Activated T-helper 9 cell treated with anti-CD3 and anti-CD28 coated beads, Interleukin-2, amount 50 U/mL, for 16 hours (primary cell): ENCODE results near the gene UGT1A5.
"Not testable (repeated sequence)": the region's sequence is repeated elsewhere in the genome, so short reads cannot be mapped to it uniquely, and the experiment has no call there.

Experiments used
- DNase-seq: peaks from one replicate; pipeline ENCODE4 v3.0.0-alpha.2; 2020; ENCODE audit warnings: low read depth

The UGT1A5 gene

GRCh38 chr2:233746475-233747282 is 34.0 kb downstream of the UGT1A5 start:
- no peak for DNase-seq

GRCh38 chr2:233747283-233747544 is 34.5 kb downstream of the UGT1A5 start:
- no peak for DNase-seq

- DNase-seq: not testable (repeated sequence)
Measured at GRCh38 chr2:233750689-233751088, 38.0 kb downstream of the UGT1A5 start.

DNA sequence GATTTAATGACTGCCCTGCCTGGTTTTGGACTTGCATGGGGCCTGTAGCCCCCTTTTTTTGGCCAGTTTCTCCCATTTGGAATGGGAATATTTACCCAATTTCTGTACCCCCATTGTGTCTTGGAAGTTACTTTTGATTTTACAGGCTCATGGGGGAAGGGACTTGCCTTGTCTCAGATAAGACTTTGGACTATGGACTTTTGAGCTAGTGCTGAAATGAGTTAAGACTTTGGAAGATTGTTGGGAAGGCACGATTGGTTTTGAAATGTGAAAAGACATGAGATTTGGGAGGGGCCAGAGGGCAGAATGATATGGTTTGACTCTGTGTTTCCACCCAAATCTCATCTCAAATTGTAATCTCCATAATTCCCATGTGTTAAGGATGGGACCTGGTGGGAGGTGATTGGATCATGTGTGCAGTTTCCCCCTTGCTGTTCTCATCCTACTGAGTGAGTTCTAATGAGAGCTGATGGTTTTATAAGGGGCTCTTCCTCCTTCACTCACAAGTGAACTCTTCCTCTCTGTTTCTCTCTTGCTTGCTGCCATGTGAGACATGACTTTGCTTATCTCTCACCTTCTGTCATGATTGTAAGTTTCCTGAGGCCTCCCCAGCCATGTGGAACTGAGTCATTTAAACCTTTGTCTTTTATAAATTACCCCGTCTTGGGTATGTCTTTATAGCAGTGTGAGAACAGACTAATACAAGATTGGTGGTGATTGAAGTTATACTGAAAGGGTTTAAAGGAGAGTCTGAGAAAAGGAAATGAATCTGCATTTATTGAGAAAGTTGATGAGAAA is 38.7 kb downstream of the UGT1A5 start:
- not testable (repeated sequence) for DNase-seq

DNA sequence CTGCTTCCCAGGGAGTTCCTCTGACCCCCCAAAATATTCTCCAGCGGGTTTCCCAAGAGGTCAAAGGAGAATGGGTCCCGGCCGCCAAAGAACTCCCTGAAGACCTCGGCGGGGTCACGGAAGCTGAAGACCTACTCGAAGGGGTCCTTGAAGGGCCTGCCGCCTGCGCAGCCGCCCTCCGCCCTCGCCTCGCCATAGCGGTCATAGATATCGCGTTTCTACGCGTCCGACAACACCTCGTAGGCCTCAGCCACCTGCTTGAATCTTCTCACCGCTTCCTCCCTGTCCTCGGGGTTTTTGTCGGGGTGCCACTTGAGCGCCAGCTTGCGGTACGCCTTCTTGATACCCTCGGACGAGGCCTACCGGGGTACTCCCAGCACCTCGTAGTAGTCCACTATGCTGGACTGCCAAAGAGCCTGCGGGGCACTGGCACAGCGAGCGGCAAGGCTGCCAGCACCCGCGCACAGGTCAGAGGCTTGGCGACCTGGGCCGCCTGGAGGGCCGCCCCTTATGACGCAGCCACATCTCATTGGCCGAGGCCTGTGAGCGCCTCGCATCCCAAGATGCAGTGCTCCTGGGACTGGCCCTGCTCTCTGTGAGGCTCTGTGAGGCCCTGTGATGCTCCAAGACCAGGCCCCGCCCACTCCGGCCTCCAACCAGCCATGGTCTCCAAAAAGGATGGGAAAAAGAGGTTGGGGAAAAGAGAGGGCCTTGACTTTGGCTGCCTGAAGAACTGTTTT is 42.3 kb downstream of the UGT1A5 start:
- no peak for DNase-seq

DNA sequence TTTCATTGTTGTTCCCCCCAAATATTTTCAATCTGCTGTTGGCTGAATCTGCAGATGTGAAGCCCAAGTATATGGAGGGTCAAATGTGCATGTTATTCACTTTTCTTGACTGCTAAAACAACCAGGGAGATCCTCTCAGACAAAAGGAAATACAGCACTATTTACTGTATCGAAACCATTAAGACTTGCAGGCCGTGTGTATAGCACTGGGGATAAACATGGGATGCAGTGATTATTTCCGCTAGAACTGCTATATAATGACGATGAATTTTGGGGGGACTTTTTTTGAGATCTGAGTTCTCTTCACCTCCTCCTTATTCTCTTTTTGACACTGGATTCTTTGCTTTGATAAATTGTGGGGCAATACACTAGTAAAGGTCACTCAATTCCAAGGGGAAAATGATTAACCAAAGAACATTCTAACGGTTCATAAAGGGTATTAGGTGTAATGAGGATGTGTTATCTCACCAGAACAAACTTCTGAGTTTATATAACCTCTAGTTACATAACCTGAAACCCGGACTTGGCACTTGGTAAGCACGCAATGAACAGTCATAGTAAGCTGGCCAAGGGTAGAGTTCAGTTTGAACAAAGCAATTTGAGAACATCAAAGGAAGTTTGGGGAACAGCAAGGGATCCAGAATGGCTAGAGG is 43.8 kb downstream of the UGT1A5 start:
- DNase-seq: no peak

GRCh38 chr2:233758141-233758540 is 45.4 kb downstream of the UGT1A5 start:
- no peak for DNase-seq

- DNase-seq: no peak
Measured at GRCh38 chr2:233758849-233759248, 46.1 kb downstream of the UGT1A5 start.

GRCh38 chr2:233760043-233760442 is 47.3 kb downstream of the UGT1A5 start, which contains the start of gene UGT1A1:
Gene UGT1A1 (plus strand): TSS chr2:233760270. CDS start chr2:233760288, 18 bp downstream.
- no peak for DNase-seq

DNA sequence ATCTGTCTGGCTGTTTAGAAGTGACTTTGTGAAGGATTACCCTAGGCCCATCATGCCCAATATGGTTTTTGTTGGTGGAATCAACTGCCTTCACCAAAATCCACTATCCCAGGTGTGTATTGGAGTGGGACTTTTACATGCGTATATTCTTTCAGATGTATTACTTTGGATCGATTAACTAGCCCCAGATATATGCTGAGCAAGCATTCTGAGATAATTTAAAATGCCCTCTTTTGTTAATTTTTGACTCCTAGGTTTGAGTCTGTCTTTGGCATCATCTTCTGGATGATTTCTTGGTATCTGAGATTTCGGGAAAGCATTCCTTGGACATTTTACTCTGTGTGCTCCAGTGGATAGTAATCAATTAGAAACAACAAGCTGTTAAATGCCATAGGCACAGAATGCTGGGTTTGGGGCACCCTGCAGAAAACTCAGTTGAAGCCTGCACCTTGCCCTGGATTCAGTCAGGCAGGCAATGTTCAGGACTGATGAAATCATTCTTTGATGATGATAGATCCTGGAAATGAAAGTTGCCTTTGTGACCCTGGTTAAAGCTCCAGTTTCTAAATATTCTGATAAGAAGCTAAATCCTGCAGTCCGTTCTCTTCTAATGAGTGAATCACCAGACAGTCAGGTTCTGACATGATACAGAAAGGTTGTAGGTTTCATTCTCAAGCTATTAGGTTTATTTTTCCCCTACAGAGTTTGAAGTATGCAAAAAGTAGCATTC is 48.5 kb downstream of the UGT1A5 start:
- DNase-seq: no peak

- no peak for DNase-seq
Measured at GRCh38 chr2:233764264-233764663, 51.6 kb downstream of the UGT1A5 start.

GRCh38 chr2:233764761-233765160 is 52.1 kb downstream of the UGT1A5 start:
- DNase-seq: no peak

- DNase-seq: no peak
Measured at GRCh38 chr2:233766416-233766815, 53.7 kb downstream of the UGT1A5 start.

GRCh38 chr2:233768076-233768475 is 55.4 kb downstream of the UGT1A5 start:
- DNase-seq: no peak

GRCh38 chr2:233769260-233769659 is 56.6 kb downstream of the UGT1A5 start:
- DNase-seq: no peak

DNA sequence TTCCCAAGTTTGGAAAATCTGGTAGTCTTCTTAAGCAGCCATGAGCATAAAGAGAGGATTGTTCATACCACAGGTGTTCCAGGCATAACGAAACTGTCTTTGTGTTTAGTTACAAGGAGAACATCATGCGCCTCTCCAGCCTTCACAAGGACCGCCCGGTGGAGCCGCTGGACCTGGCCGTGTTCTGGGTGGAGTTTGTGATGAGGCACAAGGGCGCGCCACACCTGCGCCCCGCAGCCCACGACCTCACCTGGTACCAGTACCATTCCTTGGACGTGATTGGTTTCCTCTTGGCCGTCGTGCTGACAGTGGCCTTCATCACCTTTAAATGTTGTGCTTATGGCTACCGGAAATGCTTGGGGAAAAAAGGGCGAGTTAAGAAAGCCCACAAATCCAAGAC is 59.4 kb downstream of the UGT1A5 start:
- DNase-seq: no peak

GRCh38 chr2:233772583-233772982 is 59.9 kb downstream of the UGT1A5 start:
- no peak for DNase-seq

GRCh38 chr2:233773854-233774253 is 61.1 kb downstream of the UGT1A5 start:
- no peak for DNase-seq

- DNase-seq: no peak
Measured at GRCh38 chr2:233775414-233775813, 62.7 kb downstream of the UGT1A5 start.

- no peak for DNase-seq
Measured at GRCh38 chr2:233778030-233778429, 65.3 kb downstream of the UGT1A5 start, which contains the start of gene MROH2A. Gene MROH2A (plus strand): TSS chr2:233778330. CDS start chr2:233779359, 1,029 bp downstream.

GRCh38 chr2:233779722-233780121 is 67.0 kb downstream of the UGT1A5 start:
- DNase-seq: no peak
